HG03066 (cell line): ENCODE results near the gene PPP2R5B.

Source experiments
- ATAC-seq: cut with Tn5 transposase; IDR thresholded peaks from one replicate; pipeline ENCODE4 v1.9.1; 2021; ENCODE audit warnings: low read depth; ENCODE audit not compliant: unreplicated experiment

Gene PPP2R5B

GRCh38 chr11:64888729-64889511 is 35.6 kb upstream of the PPP2R5B start:
- ATAC-seq = no peak

GRCh38 chr11:64890522-64890939 is 34.0 kb upstream of the PPP2R5B start:
- ATAC-seq = no peak

GRCh38 chr11:64891215-64891848 is 33.2 kb upstream of the PPP2R5B start:
- no peak for ATAC-seq

- no peak for ATAC-seq
These were observed 32.6 kb upstream of the PPP2R5B start for GRCh38 chr11:64891880-64892279.

GRCh38 chr11:64892411-64892831 is 32.1 kb upstream of the PPP2R5B start:
- ATAC-seq = no peak

GRCh38 chr11:64892838-64893193 is 31.7 kb upstream of the PPP2R5B start:
- ATAC-seq = no peak

- ATAC-seq = no peak
These were observed 31.1 kb upstream of the PPP2R5B start for GRCh38 chr11:64893194-64894069.

GRCh38 chr11:64894070-64894811 is 30.2 kb upstream of the PPP2R5B start:
- ATAC-seq = peak; percentile 67

GRCh38 chr11:64894812-64895452 is 29.6 kb upstream of the PPP2R5B start:
- ATAC-seq = no peak

GRCh38 chr11:64896448-64897022 is 28.0 kb upstream of the PPP2R5B start:
- no peak for ATAC-seq

GRCh38 chr11:64897381-64898075 is 27.0 kb upstream of the PPP2R5B start:
- no peak for ATAC-seq

GRCh38 chr11:64898076-64898445 is 26.4 kb upstream of the PPP2R5B start:
- no peak for ATAC-seq

- ATAC-seq = no peak
These were observed 25.9 kb upstream of the PPP2R5B start for GRCh38 chr11:64898541-64898940.

GRCh38 chr11:64900263-64900678 is 24.2 kb upstream of the PPP2R5B start:
- no peak for ATAC-seq

GRCh38 chr11:64900774-64901173 is 23.7 kb upstream of the PPP2R5B start:
- no peak for ATAC-seq

- ATAC-seq = no peak
These were observed 22.2 kb upstream of the PPP2R5B start for GRCh38 chr11:64902102-64902900.

GRCh38 chr11:64903291-64903833 is 21.1 kb upstream of the PPP2R5B start:
- no peak for ATAC-seq
